ENCODE data around the gene GFER. TPM values are rescaled to one million over a fixed set of nuclear protein-coding genes. Genes with fewer than 3 reads are reported as not detected.
"Not testable (repeated sequence)": the region's sequence is repeated elsewhere in the genome, so short reads cannot be mapped to it uniquely, and the experiment has no call there.

GFER gene
- total RNA-seq, 1 donor from 2014 or later: 18.7 TPM

DNA sequence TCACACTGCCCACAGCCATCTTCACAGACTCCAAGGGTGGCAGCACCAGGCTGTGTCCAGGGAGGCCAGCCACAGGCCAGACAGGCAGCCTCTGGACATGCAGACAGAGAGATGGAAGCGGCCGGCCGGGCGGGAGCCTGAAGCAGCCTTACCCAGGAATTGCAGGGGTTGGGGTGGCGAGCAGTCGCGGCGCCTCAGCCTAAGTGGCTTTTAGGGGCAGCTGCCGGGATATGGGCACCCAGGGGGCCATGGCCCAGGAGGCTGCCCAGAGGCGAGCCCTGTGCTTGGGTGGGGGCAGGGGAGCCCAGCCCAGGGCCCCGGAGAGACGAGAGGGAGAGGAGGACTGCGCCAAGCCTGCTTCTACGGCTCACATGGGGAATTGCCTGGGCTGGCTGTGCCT, 41.3 kb downstream of the GFER start:
- DNase-seq (ENCODE audit: extremely low read depth, low read depth, low spot score): no peak

DNA sequence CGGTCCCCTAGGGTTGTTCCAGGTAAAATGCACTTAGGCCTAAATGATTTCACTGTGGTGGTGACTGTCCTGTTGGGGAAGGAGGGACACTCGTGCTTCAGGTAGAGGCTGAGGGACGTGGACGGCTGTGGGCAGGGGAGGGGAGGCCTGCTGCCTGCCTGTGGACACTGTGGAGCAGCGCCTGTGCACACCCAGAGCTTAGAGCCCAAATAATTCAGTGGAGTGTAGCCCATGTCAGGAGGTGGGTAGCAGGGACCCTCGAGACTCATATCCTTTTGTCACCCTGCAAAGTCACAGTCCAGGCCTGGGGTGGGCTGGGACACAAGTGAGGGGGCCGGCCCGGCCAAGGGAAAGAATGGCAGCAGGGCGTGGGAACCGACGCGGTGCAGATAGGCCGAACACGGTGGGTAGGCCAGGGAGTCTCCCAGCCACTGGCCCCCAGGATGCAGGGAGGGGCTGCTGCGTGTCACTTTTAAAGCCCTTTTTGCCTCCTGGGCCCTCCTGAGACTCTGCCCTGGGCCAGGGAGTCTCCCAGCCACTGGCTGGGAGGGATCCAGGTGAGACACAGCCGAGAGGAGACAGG, 42.0 kb downstream of the GFER start:
- DNase-seq (ENCODE audit: extremely low read depth, low read depth, low spot score): no peak

DNA sequence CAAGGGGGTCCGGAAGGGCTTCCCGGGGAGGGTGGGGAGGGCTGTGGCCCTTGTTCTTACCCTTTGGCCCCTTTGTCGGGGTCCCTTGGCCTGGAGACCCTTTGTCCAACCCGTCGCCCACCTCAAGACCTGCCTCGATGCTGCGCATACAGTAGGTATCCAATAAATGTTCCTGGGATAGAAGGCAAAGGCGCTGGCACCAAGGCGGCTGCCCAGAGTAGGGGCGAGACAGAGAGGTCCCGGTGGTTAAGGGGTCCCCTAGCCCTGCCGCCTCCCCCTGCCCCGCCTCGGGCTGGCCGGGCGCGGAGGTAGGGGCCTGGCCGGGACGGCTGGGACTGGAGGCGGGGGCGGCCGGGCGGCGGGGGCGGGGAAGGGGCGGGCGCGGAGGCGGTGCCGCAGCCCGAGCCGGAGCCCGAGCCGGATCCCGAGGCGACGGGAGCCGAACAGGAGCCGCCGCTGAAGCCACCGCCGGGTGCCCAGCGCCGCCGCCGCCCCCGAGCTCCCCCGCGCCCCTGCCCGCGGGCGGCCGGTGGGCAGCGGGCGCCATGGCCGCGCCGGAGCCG, 42.5 kb downstream of the GFER start, which contains the start of gene NHERF2:
Gene NHERF2 (plus strand): TSS at position 442 of the 563 bp plus-strand sequence. CDS start 104 bp downstream, at position 546.
- no peak for DNase-seq (ENCODE audit: extremely low read depth, low read depth, low spot score)

DNA sequence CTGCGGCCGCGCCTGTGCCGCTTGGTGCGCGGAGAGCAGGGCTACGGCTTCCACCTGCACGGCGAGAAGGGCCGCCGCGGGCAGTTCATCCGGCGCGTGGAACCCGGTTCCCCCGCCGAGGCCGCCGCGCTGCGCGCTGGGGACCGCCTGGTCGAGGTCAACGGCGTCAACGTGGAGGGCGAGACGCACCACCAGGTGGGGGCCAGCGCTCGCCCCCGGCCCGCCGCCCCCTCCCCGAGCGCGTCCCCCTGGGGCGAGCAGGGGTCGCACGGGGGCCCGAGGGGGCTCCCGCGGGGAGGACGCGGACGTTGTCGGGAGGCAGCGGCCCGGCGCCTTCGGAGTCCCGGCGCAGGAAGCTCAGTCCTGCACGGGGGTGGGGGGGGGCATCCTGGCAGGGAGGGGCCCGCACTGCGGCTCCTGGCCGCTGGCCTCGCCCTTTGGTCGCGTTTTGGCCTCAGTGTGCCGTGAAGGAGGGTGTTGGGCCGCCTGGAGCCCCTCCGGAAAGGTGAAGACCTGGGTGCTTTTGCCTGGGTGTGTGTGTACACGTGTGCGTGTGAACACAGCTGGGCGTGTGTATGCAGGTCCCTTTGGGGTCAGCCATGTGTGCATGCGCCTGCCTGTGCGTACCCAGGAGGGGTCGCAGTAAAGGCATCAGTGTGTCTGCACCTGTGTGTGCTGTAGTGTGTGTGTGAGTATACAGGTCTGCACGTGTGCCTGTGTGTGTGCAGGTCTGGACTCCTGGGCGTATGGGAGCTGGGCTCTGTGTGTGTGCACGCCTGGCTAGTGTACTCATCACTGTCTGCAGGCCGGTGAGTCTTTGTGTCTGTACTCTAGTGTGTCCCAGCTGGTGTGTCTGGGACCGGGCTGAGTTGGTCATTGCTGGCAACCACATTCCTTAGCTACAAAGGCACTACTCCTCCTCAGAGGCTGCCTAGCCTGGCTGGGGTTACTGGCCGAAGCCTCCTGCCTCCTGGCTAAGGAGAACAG, 43.3 kb downstream of the GFER start:
- DNase-seq (ENCODE audit: extremely low read depth, low read depth, low spot score): no peak

DNA sequence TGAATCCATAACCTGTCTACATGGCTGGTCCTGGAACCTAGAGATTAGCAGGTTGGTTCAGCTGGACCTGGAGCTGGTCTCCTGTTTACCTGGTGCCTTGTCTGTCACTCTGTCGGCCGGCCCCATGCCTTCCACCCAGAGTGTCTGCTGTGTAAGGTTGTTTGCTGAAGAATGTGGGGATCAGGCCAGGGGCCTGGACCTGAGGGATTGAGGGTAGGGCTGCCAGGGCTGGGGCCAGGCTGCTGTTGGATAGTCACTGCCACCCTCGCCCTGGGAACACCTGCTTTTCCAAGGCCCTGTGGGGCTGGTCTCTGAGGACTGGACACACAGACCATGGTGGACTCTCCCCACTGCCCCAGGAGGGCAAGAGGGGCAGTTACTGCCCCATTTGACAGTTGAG, 44.2 kb downstream of the GFER start:
- DNase-seq (ENCODE audit: extremely low read depth, low read depth, low spot score): no peak

DNA sequence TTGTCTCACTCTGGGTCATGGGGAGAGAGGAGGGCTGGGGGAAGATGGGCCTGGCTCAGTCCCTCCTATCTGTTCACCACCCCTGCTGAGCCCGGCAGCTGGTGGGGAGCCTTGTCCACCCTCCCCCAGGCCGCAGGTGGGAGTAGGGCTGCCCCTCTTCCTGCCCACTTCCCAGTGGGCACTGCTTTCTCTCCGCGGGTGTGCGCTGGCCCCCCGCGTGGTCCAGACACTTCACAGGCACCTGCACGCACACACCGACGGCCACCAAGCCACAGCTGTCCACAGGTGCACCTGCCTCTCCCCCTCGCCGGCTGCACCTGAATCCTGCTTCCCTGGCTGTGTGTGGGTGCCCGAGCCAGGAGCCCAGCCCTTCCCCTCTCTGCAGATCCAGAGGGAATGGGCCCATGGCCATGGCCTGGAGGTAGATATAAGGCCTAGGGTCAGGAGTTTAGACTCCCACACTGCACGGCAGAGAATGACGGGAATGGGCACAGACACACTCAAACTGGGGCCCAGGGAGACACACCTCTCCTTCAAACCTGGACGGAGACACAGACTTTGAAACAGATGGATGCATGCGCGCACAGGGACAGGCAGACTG, 44.7 kb downstream of the GFER start:
- no peak for DNase-seq (ENCODE audit: extremely low read depth, low read depth, low spot score)

DNA sequence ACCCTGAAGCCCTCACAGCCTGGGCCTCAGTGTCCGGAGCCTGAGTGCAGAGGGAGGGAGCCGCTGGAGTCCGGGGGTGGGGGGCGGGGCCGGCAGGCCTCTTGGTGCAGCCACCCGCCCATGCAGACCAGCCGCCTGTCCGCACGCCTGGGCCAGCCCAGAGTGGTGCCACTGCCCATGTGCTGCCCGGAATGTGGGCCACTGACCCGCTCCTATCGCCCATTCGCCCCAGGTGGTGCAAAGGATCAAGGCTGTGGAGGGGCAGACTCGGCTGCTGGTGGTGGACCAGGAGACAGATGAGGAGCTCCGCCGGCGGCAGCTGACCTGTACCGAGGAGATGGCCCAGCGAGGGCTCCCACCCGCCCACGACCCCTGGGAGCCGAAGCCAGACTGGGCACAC, 45.4 kb downstream of the GFER start:
- DNase-seq (ENCODE audit: extremely low read depth, low read depth, low spot score): no peak

DNA sequence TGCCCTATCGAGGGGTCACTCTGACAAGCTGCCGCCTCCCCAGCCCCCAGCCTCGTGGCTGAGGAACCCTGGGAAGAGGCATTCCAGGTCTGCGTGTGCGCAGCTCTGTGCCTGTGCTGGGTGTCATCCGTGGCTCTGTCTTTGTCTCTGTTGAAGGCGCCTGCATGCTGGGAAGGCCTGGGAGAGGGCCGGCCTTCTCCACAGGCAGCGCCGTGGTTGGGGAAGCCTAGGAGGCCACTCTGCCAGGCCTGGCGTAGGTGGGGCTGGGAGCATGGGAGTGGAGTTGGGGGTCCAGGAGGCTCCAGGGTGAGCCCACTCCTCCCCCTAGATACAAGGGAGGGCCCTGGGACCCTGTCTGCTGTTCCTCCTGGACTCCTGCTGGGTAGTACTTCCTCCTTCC, 46.0 kb downstream of the GFER start:
- no peak for DNase-seq (ENCODE audit: extremely low read depth, low read depth, low spot score)

DNA sequence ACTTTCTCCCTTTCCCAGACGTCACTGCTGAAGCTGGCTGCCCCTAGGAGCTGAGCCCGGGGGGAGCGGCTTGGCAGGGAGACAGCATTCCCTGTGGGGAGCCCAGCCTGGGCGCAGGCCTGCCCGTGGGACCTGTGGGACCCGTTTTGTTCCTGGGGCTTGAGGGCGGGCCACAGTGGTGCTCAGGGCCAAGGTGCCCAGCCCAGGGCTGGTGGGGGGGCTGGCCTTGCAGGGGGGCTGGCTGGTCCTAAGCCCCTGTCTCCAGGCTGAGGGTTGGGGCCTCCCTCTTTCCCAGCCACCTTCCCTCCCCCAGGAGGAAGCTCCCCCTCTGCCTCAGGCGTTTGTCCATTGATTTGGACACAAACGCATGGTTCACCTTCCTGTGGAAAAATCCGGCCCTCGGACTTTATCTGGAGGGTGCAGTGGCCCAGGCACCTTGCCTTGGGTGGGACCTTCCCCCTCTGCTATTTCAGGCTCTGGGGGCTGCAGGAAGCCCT, 47.1 kb downstream of the GFER start:
- no peak for DNase-seq (ENCODE audit: extremely low read depth, low read depth, low spot score)

DNA sequence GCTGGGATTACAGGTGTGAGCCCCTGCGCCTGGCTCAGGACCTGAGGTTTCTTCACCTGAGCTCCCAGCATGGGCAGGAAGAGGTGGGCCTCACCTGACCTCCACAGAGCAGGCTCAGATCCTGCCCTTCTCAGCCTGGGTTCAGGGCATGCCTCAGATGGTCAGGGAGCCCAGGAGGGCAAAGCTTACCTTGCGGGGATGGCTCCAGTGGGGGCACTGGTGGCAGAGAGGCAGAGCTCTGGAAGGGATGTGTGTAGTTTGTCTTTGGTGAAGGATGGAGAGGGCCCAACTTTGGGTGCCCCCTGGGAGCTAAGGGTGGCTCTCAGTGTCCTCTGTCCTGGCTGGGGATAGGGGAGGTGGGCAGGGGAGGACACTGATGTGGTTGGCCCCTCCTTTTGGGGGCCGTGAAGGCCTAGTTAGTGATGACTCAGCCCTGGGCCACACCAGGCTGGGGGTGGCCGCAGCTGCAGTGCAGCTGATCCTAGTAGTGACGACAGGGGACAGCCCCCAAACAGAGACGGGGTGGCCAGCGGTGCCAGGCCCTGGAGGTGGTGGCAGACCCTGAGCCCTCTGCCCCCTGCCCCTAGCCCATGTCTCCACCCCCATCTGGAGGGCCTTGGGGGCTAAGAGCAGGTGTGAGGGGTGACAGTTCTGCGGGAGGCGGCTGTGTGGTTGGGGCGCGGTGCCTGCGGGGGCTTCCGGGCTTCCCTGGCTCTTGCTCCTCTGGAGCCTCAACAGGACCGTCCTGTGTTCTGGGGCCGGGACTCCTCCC, 48.5 kb downstream of the GFER start:
- no peak for DNase-seq (ENCODE audit: extremely low read depth, low read depth, low spot score)

DNA sequence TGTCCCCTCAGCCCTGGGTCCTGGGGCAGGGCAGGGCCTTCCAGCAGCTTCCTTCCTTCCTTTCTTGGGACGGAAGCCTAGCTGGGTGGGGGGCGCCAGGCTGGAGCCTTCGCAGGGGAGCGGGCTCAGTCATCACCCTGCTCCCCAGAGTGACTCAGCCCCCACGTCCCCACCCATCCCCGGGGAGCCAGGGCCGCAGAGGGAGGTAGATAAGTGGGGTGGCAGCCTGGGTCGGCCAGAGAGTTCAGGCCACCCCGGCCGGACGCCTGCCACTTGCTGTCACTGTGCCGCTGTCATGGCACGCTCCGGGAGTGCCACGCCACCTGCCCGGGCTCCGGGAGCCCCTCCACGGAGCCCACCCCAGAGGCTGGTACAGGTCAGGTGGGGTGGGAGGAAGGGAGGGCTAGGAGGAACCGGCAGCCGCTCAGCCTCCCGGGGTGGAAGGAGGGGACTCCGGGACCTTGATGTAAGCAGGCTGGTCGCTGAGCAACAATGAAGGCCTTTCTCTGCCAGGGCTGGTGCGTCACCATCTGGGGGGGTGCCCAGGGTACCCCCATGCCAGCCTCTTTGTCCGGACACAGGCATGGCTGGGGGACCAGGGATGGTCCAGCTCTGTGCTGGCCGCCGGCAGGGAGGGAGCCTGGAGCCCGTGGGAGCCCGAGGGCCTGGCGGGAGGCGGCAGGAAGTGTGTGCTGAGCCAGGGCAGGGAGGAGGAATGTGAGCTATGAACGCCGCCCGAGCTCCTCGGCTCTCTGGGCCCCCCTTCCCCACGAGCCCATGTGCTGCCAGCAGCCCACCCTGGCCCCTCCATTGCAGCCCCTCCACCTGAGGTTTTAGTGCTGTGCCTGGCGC, 49.3 kb downstream of the GFER start:
- no peak for DNase-seq (ENCODE audit: extremely low read depth, low read depth, low spot score)

DNA sequence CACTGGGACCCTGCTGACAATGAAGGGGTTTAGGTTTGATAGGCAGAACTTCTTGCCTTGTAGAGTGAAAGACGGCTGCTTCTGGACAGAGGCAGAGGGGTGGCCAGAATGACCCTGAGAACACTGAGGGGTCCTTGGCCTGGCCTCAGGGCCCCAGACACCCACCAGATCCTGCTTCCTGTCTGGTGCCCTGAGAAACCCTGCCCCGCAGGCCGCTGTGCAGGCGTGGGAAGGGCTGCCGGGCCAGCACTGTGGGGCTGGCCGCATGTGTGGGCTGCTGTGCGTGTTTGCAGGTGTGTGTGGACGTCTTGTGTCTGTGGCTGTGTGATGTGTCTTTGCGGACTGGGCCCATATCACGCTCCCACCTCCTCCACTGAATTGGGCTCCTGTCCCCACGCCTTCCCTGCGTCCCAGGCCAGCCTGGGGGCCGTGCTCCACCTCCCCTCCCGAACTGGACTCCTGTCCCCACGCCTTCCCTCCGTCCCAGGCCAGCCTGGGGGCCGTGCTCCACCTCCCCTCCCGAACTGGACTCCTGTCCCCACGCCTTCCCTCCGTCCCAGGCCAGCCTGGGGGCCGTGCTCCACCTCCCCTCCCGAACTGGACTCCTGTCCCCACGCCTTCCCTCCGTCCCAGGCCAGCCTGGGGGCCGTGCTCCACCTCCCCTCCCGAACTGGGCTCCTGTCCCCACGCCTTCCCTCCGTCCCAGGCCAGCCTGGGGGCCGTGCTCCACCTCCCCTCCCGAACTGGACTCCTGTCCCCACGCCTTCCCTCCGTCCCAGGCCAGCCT, 50.1 kb downstream of the GFER start:
- not testable (repeated sequence) for DNase-seq (ENCODE audit: extremely low read depth, low read depth, low spot score)

DNA sequence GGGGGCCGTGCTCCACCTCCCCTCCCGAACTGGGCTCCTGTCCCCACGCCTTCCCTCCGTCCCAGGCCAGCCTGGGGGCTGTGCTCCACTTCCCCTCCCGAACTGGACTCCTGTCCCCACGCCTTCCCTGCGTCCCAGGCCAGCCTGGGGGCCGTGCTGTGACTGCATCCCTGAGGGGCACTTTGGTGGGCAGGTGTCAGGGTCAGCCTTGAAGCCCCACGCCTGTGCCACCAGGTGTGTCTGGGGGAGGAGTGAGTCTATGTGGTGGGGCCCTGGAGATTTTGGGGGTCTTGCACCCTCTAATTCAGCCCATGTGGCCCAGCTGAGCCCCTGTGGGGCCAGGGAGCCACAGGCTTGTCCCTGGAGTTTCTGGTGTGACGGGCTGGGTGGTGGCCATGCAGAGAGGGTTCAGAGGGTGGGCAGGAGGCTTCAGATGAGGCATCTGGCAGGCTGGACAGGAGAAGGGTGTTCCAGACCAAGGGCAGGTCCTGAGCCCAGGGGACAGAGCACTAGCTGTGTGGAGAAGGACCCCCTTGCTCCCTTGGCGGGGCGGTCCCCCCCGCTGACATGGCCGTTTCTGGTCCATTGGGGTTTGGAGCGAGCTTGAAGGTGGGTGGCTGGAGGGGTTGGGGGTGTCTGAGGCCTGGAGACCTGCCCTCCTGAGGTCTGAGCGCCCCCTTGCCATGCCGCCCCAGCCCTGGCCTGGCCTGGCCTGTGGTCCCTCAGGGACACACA, 50.9 kb downstream of the GFER start:
- no peak for DNase-seq (ENCODE audit: extremely low read depth, low read depth, low spot score)

DNA sequence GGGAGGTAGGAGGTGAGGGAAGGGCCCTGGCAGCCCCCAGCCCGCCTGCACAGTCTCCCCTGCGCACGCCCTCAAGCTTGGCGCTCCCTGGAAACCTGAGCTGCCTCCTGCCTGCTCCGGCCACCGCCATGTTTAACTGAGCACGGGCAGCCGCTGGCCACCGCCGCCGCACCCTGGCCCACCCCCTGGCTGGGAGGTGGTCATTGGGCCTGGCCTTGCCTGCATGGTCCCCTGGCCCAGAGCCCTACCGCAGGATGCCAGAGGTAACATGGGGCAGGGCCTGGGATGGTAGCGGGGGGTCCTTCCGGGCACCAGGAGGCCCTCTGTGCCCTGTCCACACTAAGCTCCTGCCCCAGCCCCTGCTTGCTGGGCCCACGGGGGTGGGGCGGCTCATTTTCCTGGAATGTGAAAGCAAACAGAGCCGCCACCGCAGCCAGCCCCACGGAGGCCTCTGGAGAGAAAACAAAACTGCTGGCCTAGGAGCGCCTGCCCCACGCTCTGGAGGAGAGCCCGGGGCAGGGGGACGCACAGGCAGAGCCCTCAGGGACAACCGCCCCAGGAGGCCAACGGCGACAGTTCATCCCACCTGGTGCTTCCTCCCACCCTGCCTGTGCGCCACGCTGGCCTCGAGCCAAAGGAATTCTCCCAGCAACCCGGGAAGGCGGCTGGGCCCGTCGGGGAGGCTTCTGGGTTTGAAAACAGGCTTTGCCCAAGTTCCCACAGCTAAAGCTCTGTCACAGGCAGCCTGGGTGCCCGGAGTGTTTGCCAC, 51.6 kb downstream of the GFER start:
- no peak for DNase-seq (ENCODE audit: extremely low read depth, low read depth, low spot score)

DNA sequence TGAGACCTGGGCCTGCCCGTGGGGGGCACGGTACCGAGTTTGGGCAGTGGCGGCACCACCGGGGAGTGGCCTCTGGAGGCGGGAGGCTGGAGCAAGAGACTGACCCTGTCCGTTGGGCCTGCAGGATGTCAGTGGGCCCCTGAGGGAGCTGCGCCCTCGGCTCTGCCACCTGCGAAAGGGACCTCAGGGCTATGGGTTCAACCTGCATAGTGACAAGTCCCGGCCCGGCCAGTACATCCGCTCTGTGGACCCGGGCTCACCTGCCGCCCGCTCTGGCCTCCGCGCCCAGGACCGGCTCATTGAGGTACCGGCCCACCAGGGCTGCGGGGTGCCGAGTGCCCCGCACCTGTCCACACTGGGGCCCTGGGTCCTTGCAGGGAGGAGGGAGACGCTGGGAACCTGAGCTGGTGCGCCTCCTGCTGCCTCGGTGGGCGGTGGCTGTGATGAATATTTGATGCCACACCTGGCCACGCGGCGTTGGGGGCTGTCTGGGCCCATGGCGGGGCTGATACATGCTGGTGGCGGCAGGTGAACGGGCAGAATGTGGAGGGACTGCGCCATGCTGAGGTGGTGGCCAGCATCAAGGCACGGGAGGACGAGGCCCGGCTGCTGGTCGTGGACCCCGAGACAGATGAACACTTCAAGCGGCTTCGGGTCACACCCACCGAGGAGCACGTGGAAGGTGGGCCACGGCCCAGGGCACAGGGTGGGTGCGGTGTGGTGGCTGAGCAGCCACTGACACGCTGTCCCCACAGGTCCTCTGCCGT, 52.4 kb downstream of the GFER start:
- DNase-seq (ENCODE audit: extremely low read depth, low read depth, low spot score): no peak

DNA sequence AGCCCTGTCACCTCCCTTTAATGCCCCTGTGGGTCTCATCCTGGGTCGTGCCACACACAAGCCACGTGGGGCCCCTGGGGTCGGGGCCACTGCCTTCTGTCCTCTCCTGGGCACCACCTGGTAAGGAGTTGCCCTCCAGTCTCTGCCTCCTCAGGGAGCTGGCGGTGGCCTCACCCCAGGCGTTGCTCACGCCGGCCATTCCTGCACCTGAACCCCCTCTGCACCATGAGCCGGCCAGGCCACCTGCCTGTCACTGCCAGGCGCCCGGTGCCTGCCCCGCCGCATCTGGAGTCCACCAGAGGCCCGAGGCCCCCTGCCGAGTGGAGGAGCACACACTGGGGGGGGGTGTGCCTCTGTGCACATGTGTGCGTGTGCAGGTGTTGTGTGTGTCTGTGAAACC, 53.1 kb downstream of the GFER start:
- DNase-seq (ENCODE audit: extremely low read depth, low read depth, low spot score): no peak
